GM13977 (cell line): ENCODE measurements around the gene ABCA2.

Experiments
- DNase-seq: peaks from one replicate; pipeline ENCODE4 v3.0.0; 2012; ENCODE audit warnings: low spot score
- CTCF ChIP-seq: IDR thresholded peaks from 2 replicates; pipeline ENCODE4 v1.5.1; 2012; ENCODE audit warnings: mild to moderate bottlenecking, control low read depth; ENCODE audit not compliant: insufficient read depth; ENCODE audit errors: extremely low read depth, missing control alignments
- in situ Hi-C: fragments of 300-500 bp; cut with MboI; formaldehyde crosslinking; loops from one replicate; pipeline ENCODE4 v1.12.0; 2022; ENCODE audit warnings: low sequenced_read_pairs, low pct_unique_long_range_greater_than_20kb, mixed read lengths, inconsistent platforms; ENCODE audit not compliant: unreplicated experiment

The ABCA2 gene

GRCh38 chr9:136992819-136993369 lies 35.1 kb downstream of the ABCA2 start:
- TF ChIP-seq CTCF: no peak
- in situ Hi-C loops: no loop called here
- no peak for DNase-seq

- TF ChIP-seq CTCF: no peak
- peak; percentile 100 for DNase-seq
- in situ Hi-C loops: no loop called here
Measured at GRCh38 chr9:136991993-136992818, 35.8 kb downstream of the ABCA2 start, which contains the start of gene PAXX. TSS of gene PAXX (plus strand) at chr9:136992422. CDS start at chr9:136992444, 22 bp downstream.

GRCh38 chr9:136990242-136990911 lies 37.7 kb downstream of the ABCA2 start:
- in situ Hi-C loops: no loop called here
- TF ChIP-seq CTCF: no peak
- no peak for DNase-seq

GRCh38 chr9:136988872-136989271 lies 39.2 kb downstream of the ABCA2 start:
- no peak for TF ChIP-seq CTCF
- in situ Hi-C loops: no loop called here
- no peak for DNase-seq

GRCh38 chr9:136985853-136986252 lies 42.2 kb downstream of the ABCA2 start:
- DNase-seq: no peak
- no peak for TF ChIP-seq CTCF
- in situ Hi-C loops: no loop called here

GRCh38 chr9:136985027-136985602 lies 42.9 kb downstream of the ABCA2 start:
- in situ Hi-C loops: no loop called here
- no peak for TF ChIP-seq CTCF
- DNase-seq: no peak
